ENCODE measurements around the gene CALHM5. TPM values are rescaled to one million over a fixed set of nuclear protein-coding genes. Genes with fewer than 3 reads are reported as not detected.

CALHM5 gene
- total and polyA plus RNA-seq, 9 of the 15 experiments (the other 6 are each of a cell fraction or from before 2014, with no cell fraction given), result under 0.01 to 0.05 (median 0.02) TPM; not detected in 2

- Histone ChIP-seq H4K20me1 (replicated peaks; ENCODE audit: control insufficient read depth, insufficient read depth, low read length) (no peaks in the 10 kb centered on the region), H3K4me3 (no peak overlapping the region), H3K79me2 (ENCODE audit: control insufficient read depth, insufficient read depth, low read length) (no peaks in the 10 kb centered on the region), H3K9me1 (ENCODE audit: control insufficient read depth, insufficient read depth, low read length) (no peaks in the 10 kb centered on the region), H3K27me3 (ENCODE audit: control insufficient read depth in 2 of 2, insufficient read depth in 2 of 2, low read length in 2 of 2) (peaks cover 0 to 4% of the 10 kb centered on the region in 2 experiments; a peak in 2 of 5 replicates), H3K9me3 (replicated peaks; ENCODE audit: control insufficient read depth, insufficient read depth, low read depth, low read length) (no peaks in the 10 kb centered on the region), H3K4me1 (replicated peaks in 1 of 2; ENCODE audit: control insufficient read depth in 2 of 2, insufficient read depth in 2 of 2, low read length in 2 of 2) (no peaks in the 10 kb centered on the region), H3K4me2 (ENCODE audit: insufficient read depth, low read length) (peak overlapping the region; percentile 23; the same call in 1 of the 2 replicates), H3K27ac (ENCODE audit: extremely low read depth, low read depth, low read length) (no peak overlapping the region), H3K9ac (ENCODE audit: insufficient read depth in 1 of 2, low read depth in 2 of 2, low read length in 2 of 2) (no peak overlapping the region), H2AFZ (ENCODE audit: low read depth, low read length) (peak overlapping the region; percentile 76), H3K36me3 (ENCODE audit: control insufficient read depth, insufficient read depth, low read length) (no peaks in the 10 kb centered on the region)
- no TSS peak for BruUV-seq (replicated peaks)
- ChIA-PET CTCF (ENCODE audit: low intra/inter-chr PET ratio) (interaction anchor here (0.9 to 3.7 kb wide), 4 partner anchors 24 to 265 kb away, joined by 3 to 22 read pairs (median 3); no protein-coding TSS in a partner anchor), POLR2A (interaction anchor here (0.6 to 1.2 kb wide), 5 partner anchors 12 to 140 kb away, joined by 3 to 5 read pairs (median 3); partner anchors contain the start of genes CALHM5 and TRAPPC3L)
- FAIRE-seq, result peak; percentile 77
- peak in 2 of 4 experiments; percentile 26 to 53 for DNase-seq (ENCODE audit: extremely low read depth in 1 of 4, low spot score in 3 of 4)
- ATAC-seq, result peak; percentile 86
- WGBS (ENCODE audit: insufficient coverage, low coverage, missing lambda C conversion rate), result 8% methylated on average over 9 of the region's 9 CpGs
- in situ Hi-C loops (cut with MboI), result loop anchor here (10.0 kb wide), 1 partner anchor 269 kb away; no protein-coding TSS in a partner anchor
- intact Hi-C loops (cut with micrococcal nuclease), result loop anchor here (2.0 kb wide), 1 partner anchor 317 kb away; no protein-coding TSS in a partner anchor
- TF ChIP-seq E2F6 (IDR thresholded peaks at IDR 0.05; ENCODE audit: borderline replicate concordance in 1 of 2, extremely low read depth in 1 of 2, insufficient read depth in 1 of 2, insufficient read length in 1 of 2, low read depth in 1 of 2, low read length in 1 of 2, poor library complexity in 1 of 2, severe bottlenecking in 1 of 2) (peak in 1 of 2 experiments; percentile 33), RAD21 (CRISPR knock-in tag; conservative IDR thresholded peaks at IDR 0.05 in 1 of 2, IDR thresholded peaks at IDR 0.05 in 1 of 2) (peak; percentile 32 to 65; a peak in 3 of 4 replicates), RFX5 (IDR thresholded peaks at IDR 0.05; ENCODE audit: low read depth, low read length) (no peak), TFE3 (CRISPR knock-in tag; IDR thresholded peaks at IDR 0.05) (no peak), KLF1 (tag; IDR thresholded peaks at IDR 0.05) (no peak), CTCF (IDR thresholded peaks at IDR 0.05 in 2 of 3, conservative IDR thresholded peaks at IDR 0.05 in 1 of 3; ENCODE audit: insufficient read depth in 2 of 3, low read depth in 1 of 3, low read length in 3 of 3) (peak; percentile 36 to 76 (median 62); a peak in 4 of 6 replicates), L3MBTL2 (IDR thresholded peaks at IDR 0.05) (peak; percentile 66; the same call in 1 of the 2 replicates)
Measured at GRCh38 chr6:116533233-116533957, 22.0 kb downstream of the CALHM5 start.
